ENCODE measurements around the gene ZDHHC20. TPM values are rescaled to one million over a fixed set of nuclear protein-coding genes. Genes with fewer than 3 reads are reported as not detected.

The ZDHHC20 gene, protein sequence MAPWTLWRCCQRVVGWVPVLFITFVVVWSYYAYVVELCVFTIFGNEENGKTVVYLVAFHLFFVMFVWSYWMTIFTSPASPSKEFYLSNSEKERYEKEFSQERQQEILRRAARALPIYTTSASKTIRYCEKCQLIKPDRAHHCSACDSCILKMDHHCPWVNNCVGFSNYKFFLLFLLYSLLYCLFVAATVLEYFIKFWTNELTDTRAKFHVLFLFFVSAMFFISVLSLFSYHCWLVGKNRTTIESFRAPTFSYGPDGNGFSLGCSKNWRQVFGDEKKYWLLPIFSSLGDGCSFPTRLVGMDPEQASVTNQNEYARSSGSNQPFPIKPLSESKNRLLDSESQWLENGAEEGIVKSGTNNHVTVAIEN
- total RNA-seq: 10 to 100 TPM; 85.2 to 94.1 TPM
- polyA plus RNA-seq (2013, experiment 1 of 2): 59.2 TPM
- 61.1 TPM for polyA plus RNA-seq (2013, experiment 2 of 2)
- long read RNA-seq, experiment 1, partial matches to known transcripts: 1 of 23 reads
- long read RNA-seq, experiment 1, other reads (novel, unspliced or antisense): 22 of 23 reads
- long read RNA-seq, experiment 2, full-length matches to known transcripts: 10 of 80 reads
- long read RNA-seq, experiment 2, partial matches to known transcripts: 19 of 80 reads
- long read RNA-seq, experiment 2, other reads (novel, unspliced or antisense): 51 of 80 reads
- long read RNA-seq, experiment 3, full-length matches to known transcripts: 2 of 90 reads
- long read RNA-seq, experiment 3, partial matches to known transcripts: 15 of 90 reads
- long read RNA-seq, experiment 3, other reads (novel, unspliced or antisense): 73 of 90 reads
- long read RNA-seq, experiment 4, partial matches to known transcripts: 1 of 2 reads
- long read RNA-seq, experiment 4, other reads (novel, unspliced or antisense): 1 of 2 reads

- TF ChIP-seq, protein P1, sequence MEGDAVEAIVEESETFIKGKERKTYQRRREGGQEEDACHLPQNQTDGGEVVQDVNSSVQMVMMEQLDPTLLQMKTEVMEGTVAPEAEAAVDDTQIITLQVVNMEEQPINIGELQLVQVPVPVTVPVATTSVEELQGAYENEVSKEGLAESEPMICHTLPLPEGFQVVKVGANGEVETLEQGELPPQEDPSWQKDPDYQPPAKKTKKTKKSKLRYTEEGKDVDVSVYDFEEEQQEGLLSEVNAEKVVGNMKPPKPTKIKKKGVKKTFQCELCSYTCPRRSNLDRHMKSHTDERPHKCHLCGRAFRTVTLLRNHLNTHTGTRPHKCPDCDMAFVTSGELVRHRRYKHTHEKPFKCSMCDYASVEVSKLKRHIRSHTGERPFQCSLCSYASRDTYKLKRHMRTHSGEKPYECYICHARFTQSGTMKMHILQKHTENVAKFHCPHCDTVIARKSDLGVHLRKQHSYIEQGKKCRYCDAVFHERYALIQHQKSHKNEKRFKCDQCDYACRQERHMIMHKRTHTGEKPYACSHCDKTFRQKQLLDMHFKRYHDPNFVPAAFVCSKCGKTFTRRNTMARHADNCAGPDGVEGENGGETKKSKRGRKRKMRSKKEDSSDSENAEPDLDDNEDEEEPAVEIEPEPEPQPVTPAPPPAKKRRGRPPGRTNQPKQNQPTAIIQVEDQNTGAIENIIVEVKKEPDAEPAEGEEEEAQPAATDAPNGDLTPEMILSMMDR (conservative IDR thresholded peaks at IDR 0.05): no peak
- Histone ChIP-seq H3K4me3 (ENCODE audit: low read length) (peak within 1 kb of the TSS; percentile 98), H3K36me3 (ENCODE audit: control insufficient read depth, insufficient read depth, low read length) (no peaks in the 10 kb centered on the region), H3K9ac (ENCODE audit: extremely low read depth, low read length, poor library complexity, severe bottlenecking) (peak within 1 kb of the TSS; percentile 91), H3K27me3 (ENCODE audit: control insufficient read depth, insufficient read depth, low read length, poor library complexity, severe bottlenecking) (no peaks in the 10 kb centered on the region), H3K27ac (ENCODE audit: low read depth, low read length) (peak within 1 kb of the TSS; percentile 83), H3K9me3 (ENCODE audit: control insufficient read depth, low read length) (no peaks in the 10 kb centered on the region), H3K4me1 (ENCODE audit: control insufficient read depth, insufficient read depth, low read length) (no peaks in the 10 kb centered on the region)
- H3K36me3 Mint-ChIP-seq (ENCODE audit: low read depth): peaks cover 15% of the 10 kb centered on the region
- H3K9me3 Mint-ChIP-seq: peaks cover 13% of the 10 kb centered on the region
- DNase-seq: peak; percentile 97
- peak within 1 kb of the TSS; percentile 96 for H3K27ac Mint-ChIP-seq
- H3K4me3 Mint-ChIP-seq: peak within 1 kb of the TSS; percentile 96
- H3K27me3 Mint-ChIP-seq (ENCODE audit: insufficient read depth): no peaks in the 10 kb centered on the region
- H3K4me1 Mint-ChIP-seq: peaks cover 14% of the 10 kb centered on the region
- 0 to 3% methylated on average over 22 to 99 of the region's 107 CpGs for WGBS, 2 experiments (ENCODE audit: insufficient coverage in 1 of 2, insufficient read length in 1 of 2)
These were observed at the start of gene ZDHHC20 for GRCh38 chr13:21458813-21459701. TSS of gene ZDHHC20 (minus strand) at chr13:21459303. CDS start at chr13:21459171, 132 bp downstream.

GRCh38 chr13:21504379-21504778, 45.3 kb upstream of the ZDHHC20 start:
- Histone ChIP-seq H3K27ac (ENCODE audit: low read depth, low read length) (no peak overlapping the region), H3K4me1 (ENCODE audit: control insufficient read depth, insufficient read depth, low read length) (no peaks in the 10 kb centered on the region), H3K4me3 (ENCODE audit: low read length) (no peak overlapping the region), H3K9me3 (ENCODE audit: control insufficient read depth, low read length) (no peaks in the 10 kb centered on the region), H3K9ac (ENCODE audit: extremely low read depth, low read length, poor library complexity, severe bottlenecking) (no peak overlapping the region), H3K36me3 (ENCODE audit: control insufficient read depth, insufficient read depth, low read length) (peaks cover 25% of the 10 kb centered on the region), H3K27me3 (ENCODE audit: control insufficient read depth, insufficient read depth, low read length, poor library complexity, severe bottlenecking) (no peaks in the 10 kb centered on the region)
- Mint-ChIP-seq H3K36me3 (ENCODE audit: low read depth) (peaks cover 30% of the 10 kb centered on the region), H3K27me3 (ENCODE audit: insufficient read depth) (no peaks in the 10 kb centered on the region), H3K27ac (no peak overlapping the region), H3K4me3 (no peak overlapping the region), H3K9me3 (no peaks in the 10 kb centered on the region), H3K4me1 (no peaks in the 10 kb centered on the region)
- 94% methylated on average over 3 of the region's 3 CpGs; no CpG with 5 or more reads in 1 of the 2 experiments for WGBS, 2 experiments (ENCODE audit: insufficient coverage in 1 of 2, insufficient read length in 1 of 2)
- DNase-seq: no peak
- TF ChIP-seq, protein P1 (conservative IDR thresholded peaks at IDR 0.05): no peak

DNA sequence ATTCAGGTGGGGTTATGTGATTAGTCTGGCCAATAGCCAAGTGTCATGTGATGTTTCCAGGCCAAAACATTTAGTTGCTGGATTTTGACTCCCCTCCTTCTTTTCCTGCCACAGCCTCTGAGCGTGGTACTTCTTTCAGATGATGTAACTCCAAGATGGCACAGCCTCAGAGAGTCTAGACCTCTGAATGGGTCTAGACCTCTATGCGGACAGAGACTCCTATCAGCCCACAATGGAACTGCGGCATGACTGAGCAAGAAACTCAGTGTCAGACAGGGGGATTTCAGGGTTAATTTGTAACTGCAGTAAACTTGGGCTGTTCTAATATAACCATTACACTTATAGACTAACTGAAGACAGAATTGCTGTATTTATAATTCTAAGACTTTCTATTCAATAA, 42.6 kb upstream of the ZDHHC20 start:
- WGBS, 2 experiments (ENCODE audit: insufficient coverage in 1 of 2, insufficient read length in 1 of 2): 96 to 100% methylated on average over 1 to 3 of the region's 3 CpGs
- TF ChIP-seq, protein P1 (conservative IDR thresholded peaks at IDR 0.05): peak; percentile 60
- Histone ChIP-seq H3K4me1 (ENCODE audit: control insufficient read depth, insufficient read depth, low read length) (no peaks in the 10 kb centered on the region), H3K27ac (ENCODE audit: low read depth, low read length) (no peak overlapping the region), H3K27me3 (ENCODE audit: control insufficient read depth, insufficient read depth, low read length, poor library complexity, severe bottlenecking) (no peaks in the 10 kb centered on the region), H3K9me3 (ENCODE audit: control insufficient read depth, low read length) (no peaks in the 10 kb centered on the region), H3K9ac (ENCODE audit: extremely low read depth, low read length, poor library complexity, severe bottlenecking) (no peak overlapping the region), H3K36me3 (ENCODE audit: control insufficient read depth, insufficient read depth, low read length) (peaks cover 20% of the 10 kb centered on the region), H3K4me3 (ENCODE audit: low read length) (no peak overlapping the region)
- H3K9me3 Mint-ChIP-seq: no peaks in the 10 kb centered on the region
- H3K27me3 Mint-ChIP-seq (ENCODE audit: insufficient read depth): no peaks in the 10 kb centered on the region
- H3K4me3 Mint-ChIP-seq: no peak overlapping the region
- H3K36me3 Mint-ChIP-seq (ENCODE audit: low read depth): peaks cover 32% of the 10 kb centered on the region
- DNase-seq: peak; percentile 61
- H3K4me1 Mint-ChIP-seq: no peaks in the 10 kb centered on the region
- H3K27ac Mint-ChIP-seq: peak overlapping the region; percentile 56

All from endodermal cell (in vitro differentiated cells).